Coronary artery (tissue), 2 donors: Measurements from ENCODE around the gene IRS2.

Experiments used
- DNase-seq: peaks from one replicate; pipeline ENCODE4 v3.0.0-alpha.2; 2017; ENCODE audit warnings: low spot score
- H3K27ac ChIP-seq, 2 donors: fragments of 200-600 bp; sonication (generic); one replicate each; pipeline ENCODE4 v1.5.1; 2016 to 2019
- H3K4me3 ChIP-seq: fragments of 200-600 bp; sonication (generic); 2 replicates; pipeline ENCODE4 v1.5.1; 2016; ENCODE audit warnings: mild to moderate bottlenecking, moderate library complexity
- CTCF ChIP-seq: fragments of 200-600 bp; sonication (generic); IDR thresholded peaks from one replicate; pipeline ENCODE4 v1.5.1; 2019; ENCODE audit warnings: antibody characterized with exemption

The IRS2 gene

GRCh38 chr13:109762791-109763190 lies 23.6 kb downstream of the IRS2 start:
- DNase-seq = no peak
- Histone ChIP-seq H3K4me3 (no peak overlapping the region), H3K27ac (no peak overlapping the region)
- TF ChIP-seq CTCF = no peak

DNA sequence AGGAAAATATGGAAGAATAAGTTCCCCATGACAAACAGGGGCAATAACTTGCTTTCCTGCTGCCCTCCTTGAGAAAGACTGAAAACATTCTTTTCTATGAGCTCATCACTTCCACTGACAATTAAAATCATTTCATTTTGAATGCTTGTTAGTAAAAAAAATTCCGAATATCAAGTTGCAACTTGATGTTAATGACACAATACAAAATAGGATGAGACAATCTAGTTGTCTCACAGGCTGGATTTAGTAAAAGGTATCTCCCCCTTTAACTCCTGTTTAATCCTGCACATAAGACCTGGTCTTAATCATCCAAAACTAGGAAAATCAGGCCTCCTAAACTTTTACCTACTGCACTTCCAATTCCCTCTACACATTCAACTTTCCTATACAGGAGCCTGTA lies 24.7 kb downstream of the IRS2 start:
- Histone ChIP-seq H3K4me3 (no peak overlapping the region), H3K27ac (no peak overlapping the region)
- TF ChIP-seq CTCF = no peak
- no peak for DNase-seq

GRCh38 chr13:109760951-109761350 lies 25.4 kb downstream of the IRS2 start:
- DNase-seq = no peak
- H3K4me3 ChIP-seq = no peak overlapping the region
- no peak overlapping the region for H3K27ac ChIP-seq
- no peak for TF ChIP-seq CTCF

GRCh38 chr13:109760402-109760801 lies 26.0 kb downstream of the IRS2 start:
- Histone ChIP-seq H3K27ac (no peak overlapping the region), H3K4me3 (no peak overlapping the region)
- no peak for DNase-seq
- no peak for TF ChIP-seq CTCF

GRCh38 chr13:109759609-109760008 lies 26.8 kb downstream of the IRS2 start:
- DNase-seq = no peak
- H3K4me3 ChIP-seq = no peak overlapping the region
- no peak overlapping the region for H3K27ac ChIP-seq
- no peak for TF ChIP-seq CTCF

GRCh38 chr13:109758937-109759480 lies 27.4 kb downstream of the IRS2 start:
- Histone ChIP-seq H3K4me3 (no peak overlapping the region), H3K27ac (no peak overlapping the region)
- DNase-seq = no peak
- no peak for TF ChIP-seq CTCF

DNA sequence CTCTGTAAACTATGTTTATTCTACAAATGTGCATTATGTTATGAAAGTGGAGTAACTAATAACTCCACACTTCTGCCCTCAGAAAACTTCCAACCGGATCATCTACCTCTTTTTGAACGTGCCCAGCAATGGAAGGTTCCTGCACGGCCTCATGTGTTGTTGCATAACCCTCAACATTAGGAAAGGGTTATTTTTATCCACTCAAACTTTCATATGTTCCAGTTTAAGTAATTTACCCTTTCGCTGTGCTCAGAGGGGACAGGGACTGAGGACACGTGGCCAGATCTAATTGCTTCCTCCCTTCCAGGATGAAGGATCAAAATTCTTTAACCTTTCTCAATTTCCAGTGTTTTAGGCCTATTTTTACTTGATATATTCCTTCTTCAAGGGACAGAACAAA lies 29.6 kb downstream of the IRS2 start:
- DNase-seq = no peak
- no peak for TF ChIP-seq CTCF
- Histone ChIP-seq H3K27ac (no peak overlapping the region), H3K4me3 (no peak overlapping the region)
